B cell (primary cell): Measurements from ENCODE around the gene AP4E1. TPM values are rescaled to one million over a fixed set of nuclear protein-coding genes. Genes with fewer than 3 reads are reported as not detected.

Experiments used
- ATAC-seq: fragments of 200-7000 bp; cut with Tn5 transposase; one replicate; pipeline ENCODE4 v1.10.0; 2021; ENCODE audit warnings: low read depth, mild to moderate bottlenecking, moderate number of reproducible peaks, moderate library complexity
- CTCF ChIA-PET: fragments of 350-600 bp; sonication (Branson Sonifier 250); formaldehyde crosslinking; loops from one replicate; lab custom pipeline; 2021; ENCODE audit warnings: antibody characterized with exemption, inconsistent platforms; lab: Charles Lee
- POLR2A ChIA-PET: fragments of 350-600 bp; sonication (Branson Sonifier 250); formaldehyde crosslinking; loops from one replicate; lab custom pipeline; 2021; ENCODE audit warnings: antibody characterized with exemption; lab: Charles Lee
- DNase-seq: peaks from one replicate; pipeline ENCODE4 v3.0.0; 2013
- H2AFZ ChIP-seq: 2 replicates; pipeline ENCODE4 v1.6.1; 2012; ENCODE audit warnings: mild to moderate bottlenecking, low read depth, low read length; ENCODE audit not compliant: insufficient read depth, poor library complexity, severe bottlenecking
- H3K27ac ChIP-seq, 2 donors: 1 replicate in 1 of 2; 2 replicates in 1 of 2; pipeline ENCODE4 v1.5.1; 2012 to 2013; ENCODE audit warnings: low read length in 2 of 2, mild to moderate bottlenecking in 2 of 2, moderate library complexity in 1 of 2
- H3K27me3 ChIP-seq, 4 experiments: fragments of 200-600 bp in 1 of 4; sonication (generic) in 1 of 4; replicated peaks in 1 of 4; 1 replicate in 2 of 4; 2 replicates in 2 of 4; pipeline versions ENCODE4 v1.6.1 to v1.7.0; 2013 to 2016; ENCODE audit warnings: low read length in 3 of 4, mild to moderate bottlenecking in 2 of 4, mixed read lengths in 1 of 4, moderate library complexity in 1 of 4; ENCODE audit not compliant: insufficient read depth in 4 of 4, control insufficient read depth in 3 of 4; ENCODE audit errors: control extremely low read depth in 1 of 4
- H3K36me3 ChIP-seq, 2 experiments: replicated peaks in 1 of 2; 1 replicate in 1 of 2; 2 replicates in 1 of 2; pipeline versions ENCODE4 v1.6.1 to v1.7.1; 2013; ENCODE audit warnings: low read length in 1 of 2; ENCODE audit not compliant: insufficient read depth in 2 of 2, control insufficient read depth in 1 of 2; ENCODE audit errors: control extremely low read depth in 1 of 2, extremely low read depth in 1 of 2
- H3K4me1 ChIP-seq, 2 donors: fragments of 200-600 bp in 1 of 2; sonication (generic) in 1 of 2; 1 replicate in 1 of 2; 2 replicates in 1 of 2; pipeline versions ENCODE4 v1.5.1 to v1.6.1; 2013 to 2017; ENCODE audit warnings: low read length in 2 of 2; ENCODE audit not compliant: control insufficient read depth in 2 of 2, insufficient read depth in 2 of 2
- H3K4me2 ChIP-seq: replicated peaks from 2 replicates; pipeline ENCODE3; 2012; ENCODE audit warnings: mild to moderate bottlenecking, low read depth, low read length; ENCODE audit not compliant: poor library complexity, severe bottlenecking
- H3K4me3 ChIP-seq, 5 experiments: fragments of 200-600 bp in 1 of 5; sonication (generic) in 1 of 5; 1 replicate in 3 of 5; 2 replicates in 2 of 5; pipeline versions ENCODE4 v1.5.1 to v1.7.0; 2011 to 2016; ENCODE audit warnings: low read length in 4 of 5, mild to moderate bottlenecking in 4 of 5, low read depth in 2 of 5, control low read depth in 1 of 5, moderate library complexity in 1 of 5; ENCODE audit not compliant: insufficient read depth in 1 of 5; ENCODE audit errors: control extremely low read depth in 1 of 5, extremely low read depth in 1 of 5
- H3K79me2 ChIP-seq: fragments of 200-600 bp; sonication (generic); one replicate; pipeline ENCODE4 v1.6.0; 2016; ENCODE audit warnings: low read length; ENCODE audit not compliant: control insufficient read depth, insufficient read depth
- H3K9ac ChIP-seq: fragments of 200-600 bp; sonication (generic); 2 replicates; pipeline ENCODE4 v1.6.1; 2017; ENCODE audit warnings: mild to moderate bottlenecking, low read length, moderate library complexity
- H3K9me3 ChIP-seq, 3 donors: one replicate each; pipeline versions ENCODE4 v1.6.1 to v1.7.1; 2013; ENCODE audit warnings: low read length in 2 of 3; ENCODE audit not compliant: control insufficient read depth in 2 of 3, insufficient read depth in 1 of 3; ENCODE audit errors: control extremely low read depth in 1 of 3
- H4K20me1 ChIP-seq: 2 replicates; pipeline ENCODE4 v1.6.0; 2012; ENCODE audit warnings: mild to moderate bottlenecking, low read length; ENCODE audit not compliant: insufficient read depth, control insufficient read depth, poor library complexity, severe bottlenecking
- H3K27ac Mint-ChIP-seq: one replicate; pipeline ENCODE4 v1.8.0; 2021; ENCODE audit warnings: mixed read lengths
- H3K27me3 Mint-ChIP-seq: one replicate; pipeline ENCODE4 v1.8.0; 2021; ENCODE audit warnings: mixed read lengths
- H3K4me1 Mint-ChIP-seq: one replicate; pipeline ENCODE4 v1.8.0; 2021; ENCODE audit warnings: mixed read lengths
- H3K4me3 Mint-ChIP-seq: one replicate; pipeline ENCODE4 v1.8.0; 2021; ENCODE audit warnings: mixed read lengths
- H3K9me3 Mint-ChIP-seq: one replicate; pipeline ENCODE4 v1.8.0; 2022; ENCODE audit warnings: mixed read lengths; ENCODE audit not compliant: insufficient read depth
- EZH2 ChIP-seq: IDR thresholded peaks from 2 replicates; pipeline ENCODE4 v1.6.1; 2012; ENCODE audit warnings: borderline replicate concordance, low read depth, mild to moderate bottlenecking, moderate library complexity, low read length; ENCODE audit not compliant: insufficient read depth, poor library complexity, severe bottlenecking
- WGBS: methylation state at CpG from one replicate; pipeline ENCODE4 v1.1.5; 2013; ENCODE audit warnings: missing lambda C conversion rate; ENCODE audit not compliant: insufficient coverage; 5-methylcytosine and 5-hydroxymethylcytosine counted together
- intact Hi-C: fragments of 100-400 bp; cut with micrococcal nuclease; formaldehyde crosslinking; loops from one replicate; pipeline ENCODE4 v1.10.0; 2022
- polyA plus RNA-seq: library from polyadenylated mRNA; depleted of rRNA; stranded (reverse); fragments of >200 nt; gene quantifications from 2 replicates; pipeline ENCODE4 v1.2.3, GENCODE V29; 2012
- total RNA-seq, 2 donors: library from RNA; stranded (reverse); fragments of 120-200 nt in 1 of 2; gene quantifications; 1 replicate in 1 of 2; 2 replicates in 1 of 2; pipeline versions ENCODE4 v1.2.3 to v1.2.4, GENCODE V29; 2013 to 2022
- TF ChIP-seq, protein P1 (sequence below): fragments of 200-600 bp; IDR thresholded peaks from one replicate; pipeline ENCODE4 v1.8.0; 2022; ENCODE audit warnings: antibody characterized with exemption, mild to moderate bottlenecking

AP4E1 gene
- total and polyA plus RNA-seq, 2 donors (not counting 1 experiment from before 2014, with no cell fraction given), result 2.8 to 12.0 TPM

GRCh38 chr15:51024735-51025453, 116.4 kb downstream of the AP4E1 start:
- H3K9me3 Mint-ChIP-seq, result no peaks in the 10 kb centered on the region
- POLR2A ChIA-PET, result no interaction called here
- no peak overlapping the region for H3K4me3 Mint-ChIP-seq
- no peak overlapping the region for H3K27ac Mint-ChIP-seq
- H3K27me3 ChIP-seq, result no peaks in the 10 kb centered on the region
- H3K36me3 ChIP-seq, result no peaks in the 10 kb centered on the region
- intact Hi-C loops, result no loop called here
- no peaks in the 10 kb centered on the region for H3K4me1 Mint-ChIP-seq
- no peak overlapping the region for H3K27ac ChIP-seq
- H3K4me3 ChIP-seq, result no peak overlapping the region
- no peaks in the 10 kb centered on the region for H3K4me1 ChIP-seq
- H3K9ac ChIP-seq, result no peak overlapping the region
- CTCF ChIA-PET, result no interaction called here
- H3K4me2 ChIP-seq, result no peak overlapping the region
- H3K79me2 ChIP-seq, result no peaks in the 10 kb centered on the region
- H4K20me1 ChIP-seq, result no peaks in the 10 kb centered on the region
- DNase-seq (no peak), ATAC-seq (no peak)
- TF ChIP-seq, protein P1, sequence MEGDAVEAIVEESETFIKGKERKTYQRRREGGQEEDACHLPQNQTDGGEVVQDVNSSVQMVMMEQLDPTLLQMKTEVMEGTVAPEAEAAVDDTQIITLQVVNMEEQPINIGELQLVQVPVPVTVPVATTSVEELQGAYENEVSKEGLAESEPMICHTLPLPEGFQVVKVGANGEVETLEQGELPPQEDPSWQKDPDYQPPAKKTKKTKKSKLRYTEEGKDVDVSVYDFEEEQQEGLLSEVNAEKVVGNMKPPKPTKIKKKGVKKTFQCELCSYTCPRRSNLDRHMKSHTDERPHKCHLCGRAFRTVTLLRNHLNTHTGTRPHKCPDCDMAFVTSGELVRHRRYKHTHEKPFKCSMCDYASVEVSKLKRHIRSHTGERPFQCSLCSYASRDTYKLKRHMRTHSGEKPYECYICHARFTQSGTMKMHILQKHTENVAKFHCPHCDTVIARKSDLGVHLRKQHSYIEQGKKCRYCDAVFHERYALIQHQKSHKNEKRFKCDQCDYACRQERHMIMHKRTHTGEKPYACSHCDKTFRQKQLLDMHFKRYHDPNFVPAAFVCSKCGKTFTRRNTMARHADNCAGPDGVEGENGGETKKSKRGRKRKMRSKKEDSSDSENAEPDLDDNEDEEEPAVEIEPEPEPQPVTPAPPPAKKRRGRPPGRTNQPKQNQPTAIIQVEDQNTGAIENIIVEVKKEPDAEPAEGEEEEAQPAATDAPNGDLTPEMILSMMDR, result no peak
- no peak for TF ChIP-seq EZH2
- H3K27me3 Mint-ChIP-seq, result no peaks in the 10 kb centered on the region
- no peak overlapping the region for H2AFZ ChIP-seq
- 100% methylated on average over 1 of the region's 4 CpGs for WGBS
- H3K9me3 ChIP-seq, result peaks cover 0 to 12% (median 0%) of the 10 kb centered on the region in 3 donors

- no peak overlapping the region for H2AFZ ChIP-seq
- H3K9ac ChIP-seq, result no peak overlapping the region
- H3K4me2 ChIP-seq, result no peak overlapping the region
- 100% methylated on average over 3 of the region's 3 CpGs for WGBS
- DNase-seq, result no peak
- no peaks in the 10 kb centered on the region for H3K4me1 Mint-ChIP-seq
- H3K9me3 Mint-ChIP-seq, result no peaks in the 10 kb centered on the region
- ChIA-PET POLR2A (no interaction called here), CTCF (no interaction called here)
- H3K9me3 ChIP-seq, result peaks cover 0 to 10% (median 0%) of the 10 kb centered on the region in 3 donors
- no peak for TF ChIP-seq EZH2
- TF ChIP-seq, protein P1, result no peak
- H3K27me3 Mint-ChIP-seq, result no peaks in the 10 kb centered on the region
- H3K27me3 ChIP-seq, result no peaks in the 10 kb centered on the region
- no peak overlapping the region for H3K27ac ChIP-seq
- no peak overlapping the region for H3K4me3 ChIP-seq
- no peaks in the 10 kb centered on the region for H3K36me3 ChIP-seq
- no peaks in the 10 kb centered on the region for H4K20me1 ChIP-seq
- H3K79me2 ChIP-seq, result no peaks in the 10 kb centered on the region
- intact Hi-C loops, result no loop called here
- no peak overlapping the region for H3K27ac Mint-ChIP-seq
- ATAC-seq, result no peak
- H3K4me1 ChIP-seq, result no peaks in the 10 kb centered on the region
- no peak overlapping the region for H3K4me3 Mint-ChIP-seq
Observed at GRCh38 chr15:51025454-51025846, 117.0 kb downstream of the AP4E1 start.
